Keratinocyte (primary cell): ENCODE results near the gene CIZ1. TPM values are rescaled to one million over a fixed set of nuclear protein-coding genes. Genes with fewer than 3 reads are reported as not detected.

Source experiments
- DNase-seq: peaks from one replicate; pipeline ENCODE4 v3.0.0-alpha.2; 2011; ENCODE audit warnings: low read depth, missing footprints, low spot score
- FAIRE-seq: peaks from 2 replicates; lab custom pipeline; 2011; peaks lifted over from hg19 to GRCh38; lab: Jason Lieb, UNC
- H2AFZ ChIP-seq: 2 replicates; pipeline ENCODE4 v1.6.0; 2012; ENCODE audit warnings: low read length, control low read depth, inconsistent platforms; ENCODE audit not compliant: control insufficient read depth
- H3K27ac ChIP-seq: 2 replicates; pipeline ENCODE4 v1.5.1; 2011; ENCODE audit warnings: low read length; ENCODE audit not compliant: control insufficient read depth, insufficient read depth
- H3K27me3 ChIP-seq: 3 replicates; pipeline ENCODE4 v1.6.0; 2011; ENCODE audit warnings: low read length; ENCODE audit not compliant: control insufficient read depth, insufficient read depth; ENCODE audit errors: extremely low read depth
- H3K36me3 ChIP-seq, 2 experiments: 2 replicates in 1 of 2; 3 replicates in 1 of 2; pipeline ENCODE4 v1.5.1; 2011; ENCODE audit warnings: low read length in 2 of 2, mild to moderate bottlenecking in 1 of 2; ENCODE audit not compliant: control insufficient read depth in 2 of 2, insufficient read depth in 2 of 2; ENCODE audit errors: extremely low read depth in 1 of 2
- H3K4me1 ChIP-seq: 3 replicates; pipeline ENCODE4 v1.5.1; 2011; ENCODE audit warnings: low read length; ENCODE audit not compliant: control insufficient read depth, insufficient read depth; ENCODE audit errors: extremely low read depth
- H3K4me2 ChIP-seq: 3 replicates; pipeline ENCODE4 v1.6.0; 2011; ENCODE audit warnings: low read depth, low read length; ENCODE audit not compliant: control insufficient read depth, insufficient read depth; ENCODE audit errors: extremely low read depth
- H3K4me3 ChIP-seq, 3 experiments: fragments of 200-600 bp in 1 of 3; sonication (generic) in 1 of 3; 2 replicates in 2 of 3; 3 replicates in 1 of 3; pipeline ENCODE4 v1.5.1; 2011 to 2016; ENCODE audit warnings: low read length in 3 of 3, mild to moderate bottlenecking in 3 of 3, control low read depth in 2 of 3, inconsistent platforms in 1 of 3, low read depth in 1 of 3, mixed read lengths in 1 of 3, mixed run types in 1 of 3, moderate library complexity in 1 of 3; ENCODE audit not compliant: control insufficient read depth in 2 of 3, insufficient read depth in 2 of 3; ENCODE audit errors: extremely low read depth in 1 of 3
- H3K79me2 ChIP-seq: 2 replicates; pipeline ENCODE4 v1.6.0; 2012; ENCODE audit warnings: low read length; ENCODE audit not compliant: control insufficient read depth, insufficient read depth
- H3K9ac ChIP-seq: 3 replicates; pipeline ENCODE4 v1.6.0; 2011; ENCODE audit warnings: low read length; ENCODE audit not compliant: control insufficient read depth, insufficient read depth; ENCODE audit errors: extremely low read depth
- H3K9me1 ChIP-seq: 3 replicates; pipeline ENCODE4 v1.6.0; 2011; ENCODE audit warnings: low read length; ENCODE audit not compliant: control insufficient read depth, insufficient read depth; ENCODE audit errors: extremely low read depth
- H3K9me3 ChIP-seq: 2 replicates; pipeline ENCODE4 v1.5.1; 2012; ENCODE audit warnings: low read depth, low read length; ENCODE audit not compliant: control insufficient read depth
- H4K20me1 ChIP-seq: 3 replicates; pipeline ENCODE4 v1.6.0; 2011; ENCODE audit warnings: low read length; ENCODE audit not compliant: control insufficient read depth, insufficient read depth; ENCODE audit errors: extremely low read depth
- EZH2 ChIP-seq: IDR thresholded peaks from one replicate; pipeline ENCODE4 v1.6.1; 2012; ENCODE audit warnings: inconsistent platforms, mild to moderate bottlenecking, low read length, moderate library complexity
- dilution Hi-C: fragments of 300-500 bp; cut with MboI; formaldehyde crosslinking; loops from one replicate; pipeline ENCODE4 v1.7.0; 2020; ENCODE audit warnings: low sequenced_read_pairs; ENCODE audit not compliant: extremely low pct_ligation_motif_present
- polyA plus RNA-seq, 5 experiments: library from polyadenylated mRNA; depleted of rRNA in 3 of 5; stranded (reverse) in 3 of 5; stranded (forward) in 1 of 5; unstranded in 1 of 5; fragments of >200 nt; gene quantifications; 1 replicate in 1 of 5; 2 replicates in 3 of 5; 3 replicates in 1 of 5; pipeline versions ENCODE4 v1.2.1 to v1.2.3, GENCODE V29; 2011 to 2012; ENCODE audit warnings: missing spikeins in 2 of 5, low read depth in 1 of 5, low replicate concordance in 1 of 5
- TF ChIP-seq, protein P1 (sequence below), 3 experiments: IDR thresholded peaks in 1 of 3; conservative IDR thresholded peaks in 1 of 3; optimal IDR thresholded peaks in 1 of 3; 2 replicates in 2 of 3; 3 replicates in 1 of 3; pipeline versions ENCODE3 to v1.5.1; 2011; ENCODE audit warnings: low read length in 3 of 3, mild to moderate bottlenecking in 3 of 3, moderate library complexity in 2 of 3, control low read depth in 1 of 3, inconsistent platforms in 1 of 3; ENCODE audit not compliant: insufficient read depth in 2 of 3; ENCODE audit errors: extremely low read depth in 1 of 3

Gene CIZ1
- polyA plus RNA-seq, 1 donor (not counting 4 experiments of a cell fraction or from before 2014, with no cell fraction given): 23.5 TPM

DNA sequence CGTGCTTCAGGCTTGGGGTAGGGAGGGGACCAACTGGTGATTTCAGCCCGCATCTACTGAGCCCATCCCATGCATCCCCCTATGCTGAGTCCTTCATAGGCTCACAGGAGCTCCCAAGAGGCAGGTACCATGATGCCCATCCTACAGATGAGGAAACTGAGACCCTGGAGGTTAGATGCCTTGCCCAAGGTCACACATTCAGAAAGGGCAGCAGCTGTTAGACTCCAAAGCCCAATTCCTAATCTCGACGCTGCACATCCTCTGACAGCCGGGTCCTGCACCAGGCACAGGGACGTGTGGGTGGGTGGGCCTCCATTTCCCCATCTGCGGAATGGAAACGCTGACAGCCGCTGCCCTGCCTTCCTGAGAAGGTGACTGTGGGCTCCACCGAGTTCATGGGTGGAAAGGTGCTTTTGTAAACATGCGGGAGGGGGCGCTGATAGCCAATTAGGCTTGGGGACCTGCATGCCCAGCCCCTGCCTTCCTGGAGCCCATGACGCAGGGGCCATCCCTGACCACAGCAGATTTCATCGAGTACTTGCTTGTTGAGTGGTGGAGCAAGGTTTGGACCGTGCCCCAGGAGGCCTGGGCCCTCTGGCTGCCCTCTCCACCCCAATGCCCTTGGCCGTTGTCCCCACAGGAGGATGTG is 14.0 kb upstream of the CIZ1 start:
- Histone ChIP-seq H3K9ac (no peak overlapping the region), H3K27ac (no peak overlapping the region), H3K9me1 (no peaks in the 10 kb centered on the region), H3K4me3 (no peak overlapping the region), H3K4me1 (peaks cover 7% of the 10 kb centered on the region), H3K27me3 (peaks cover 20% of the 10 kb centered on the region), H4K20me1 (no peaks in the 10 kb centered on the region), H3K79me2 (no peaks in the 10 kb centered on the region), H3K4me2 (no peak overlapping the region), H2AFZ (no peak overlapping the region), H3K9me3 (no peaks in the 10 kb centered on the region), H3K36me3 (no peaks in the 10 kb centered on the region)
- TF ChIP-seq EZH2: no peak
- TF ChIP-seq, protein P1, sequence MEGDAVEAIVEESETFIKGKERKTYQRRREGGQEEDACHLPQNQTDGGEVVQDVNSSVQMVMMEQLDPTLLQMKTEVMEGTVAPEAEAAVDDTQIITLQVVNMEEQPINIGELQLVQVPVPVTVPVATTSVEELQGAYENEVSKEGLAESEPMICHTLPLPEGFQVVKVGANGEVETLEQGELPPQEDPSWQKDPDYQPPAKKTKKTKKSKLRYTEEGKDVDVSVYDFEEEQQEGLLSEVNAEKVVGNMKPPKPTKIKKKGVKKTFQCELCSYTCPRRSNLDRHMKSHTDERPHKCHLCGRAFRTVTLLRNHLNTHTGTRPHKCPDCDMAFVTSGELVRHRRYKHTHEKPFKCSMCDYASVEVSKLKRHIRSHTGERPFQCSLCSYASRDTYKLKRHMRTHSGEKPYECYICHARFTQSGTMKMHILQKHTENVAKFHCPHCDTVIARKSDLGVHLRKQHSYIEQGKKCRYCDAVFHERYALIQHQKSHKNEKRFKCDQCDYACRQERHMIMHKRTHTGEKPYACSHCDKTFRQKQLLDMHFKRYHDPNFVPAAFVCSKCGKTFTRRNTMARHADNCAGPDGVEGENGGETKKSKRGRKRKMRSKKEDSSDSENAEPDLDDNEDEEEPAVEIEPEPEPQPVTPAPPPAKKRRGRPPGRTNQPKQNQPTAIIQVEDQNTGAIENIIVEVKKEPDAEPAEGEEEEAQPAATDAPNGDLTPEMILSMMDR (optimal IDR thresholded peaks at IDR 0.05 in 1 of 3, IDR thresholded peaks at IDR 0.05 in 1 of 3, conservative IDR thresholded peaks at IDR 0.05 in 1 of 3; ENCODE audit: extremely low read depth in 1 of 3, insufficient read depth in 2 of 3, low read length in 3 of 3): no peak
- no peak for DNase-seq
- dilution Hi-C loops: no loop called here
- no peak for FAIRE-seq

DNA sequence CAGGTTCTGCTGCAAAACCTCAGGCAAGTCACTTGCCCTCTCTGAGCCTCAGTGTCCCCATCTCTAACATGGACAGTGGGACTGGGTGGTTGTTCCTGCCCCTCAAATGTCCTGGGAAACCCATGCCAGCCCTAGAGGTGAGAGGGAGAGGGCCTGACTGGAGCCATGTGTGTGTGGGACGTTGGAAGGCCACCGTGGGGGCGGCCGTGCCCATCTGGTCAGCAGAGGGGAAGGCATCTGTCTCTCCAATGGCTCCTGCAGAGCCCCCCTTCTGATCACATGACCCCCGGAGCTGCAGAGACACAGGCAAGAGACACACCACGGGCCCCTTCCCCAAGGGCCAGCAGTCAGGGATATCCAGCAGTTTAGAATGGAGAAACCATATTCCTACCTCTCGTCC is 13.5 kb upstream of the CIZ1 start:
- dilution Hi-C loops: no loop called here
- Histone ChIP-seq H3K9me1 (no peaks in the 10 kb centered on the region), H3K27ac (no peak overlapping the region), H3K79me2 (no peaks in the 10 kb centered on the region), H3K4me2 (no peak overlapping the region), H3K9me3 (no peaks in the 10 kb centered on the region), H3K4me3 (no peak overlapping the region), H3K36me3 (no peaks in the 10 kb centered on the region), H3K9ac (no peak overlapping the region), H4K20me1 (no peaks in the 10 kb centered on the region), H2AFZ (no peak overlapping the region), H3K27me3 (peaks cover 20% of the 10 kb centered on the region), H3K4me1 (peaks cover 7% of the 10 kb centered on the region)
- no peak for TF ChIP-seq EZH2
- TF ChIP-seq, protein P1 (optimal IDR thresholded peaks at IDR 0.05 in 1 of 3, IDR thresholded peaks at IDR 0.05 in 1 of 3, conservative IDR thresholded peaks at IDR 0.05 in 1 of 3; ENCODE audit: extremely low read depth in 1 of 3, insufficient read depth in 2 of 3, low read length in 3 of 3): no peak
- no peak for DNase-seq
- FAIRE-seq: no peak
